GM12891 (cell line): ENCODE data around the gene PLIN4.

Experiments used
- POLR2A ChIP-seq: IDR thresholded peaks from 2 replicates; pipeline ENCODE4 v1.6.1; 2011; ENCODE audit warnings: low read depth, low read length, control low read depth
- POLR2AphosphoS5 ChIP-seq: IDR thresholded peaks from 2 replicates; pipeline ENCODE4 v1.6.1; 2011; ENCODE audit warnings: low read depth, low read length, control low read depth
- SPI1 ChIP-seq: IDR thresholded peaks from 2 replicates; pipeline ENCODE4 v1.6.1; 2011; ENCODE audit warnings: low read depth, low read length, control low read depth

DNA sequence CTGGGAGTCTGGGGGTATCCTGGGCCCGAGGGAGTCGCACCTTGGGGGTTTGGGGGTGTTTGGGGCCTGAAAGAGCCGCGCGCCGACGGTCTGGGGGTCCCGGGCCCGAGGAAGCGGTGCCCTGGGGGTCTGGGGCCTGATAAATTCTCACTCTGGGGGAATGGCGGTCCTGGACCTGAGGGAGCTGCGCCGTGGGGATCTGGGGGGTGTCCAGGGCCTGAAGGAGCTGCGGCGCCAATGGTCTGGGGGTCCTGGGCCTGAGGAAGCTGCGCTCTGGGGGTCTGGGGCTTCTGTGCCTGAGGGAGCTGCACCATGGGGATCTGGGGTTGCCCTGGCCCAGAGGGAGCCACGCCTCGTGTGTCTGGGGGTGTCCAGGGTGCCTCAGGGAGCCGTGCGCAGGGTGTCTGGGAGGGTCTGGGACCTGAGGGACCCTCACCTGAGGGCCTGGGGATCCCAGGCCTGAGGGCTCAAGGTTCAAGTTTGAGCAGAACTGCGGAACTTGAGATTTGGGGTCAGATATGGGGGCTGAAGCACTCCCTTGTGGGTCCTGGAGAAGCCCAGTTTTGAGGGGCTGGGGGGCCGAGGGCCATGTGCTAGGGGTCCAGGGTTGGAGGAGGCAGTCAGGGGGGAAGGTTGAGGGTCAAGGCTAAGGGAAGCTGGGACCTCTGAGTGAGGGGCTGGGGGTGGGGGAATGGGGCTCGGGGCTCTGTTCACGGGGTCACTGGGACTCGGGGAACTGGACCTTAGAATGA lies 45.1 kb downstream of the PLIN4 start:
- no peak for TF ChIP-seq POLR2A
- no peak for TF ChIP-seq SPI1
- no peak for TF ChIP-seq POLR2AphosphoS5
